IMR-90 (cell line): ENCODE results near the gene ARMC8. TPM values are rescaled to one million over a fixed set of nuclear protein-coding genes. Genes with fewer than 3 reads are reported as not detected.

Experiments
- ATAC-seq: fragments of 200-7000 bp; cut with Tn5 transposase; 2 replicates; pipeline ENCODE4 v1.9.1; 2020; ENCODE audit warnings: low read depth, mild to moderate bottlenecking, moderate library complexity
- BruUV-seq: library from RNA; stranded (reverse); fragments of 400-500 nt; replicated peaks from 2 replicates; lab custom pipeline; 2021; lab: Mats Ljungman, UMichigan
- CTCF ChIA-PET: fragments of 300-600 bp; formaldehyde crosslinking; extraction: SDS; loops from one replicate; lab custom pipeline; 2021; ENCODE audit warnings: antibody characterized with exemption; lab: Yijun Ruan, JAX
- POLR2A ChIA-PET: fragments of 300-600 bp; sonication (Branson Sonifier 250); formaldehyde crosslinking; loops from one replicate; lab custom pipeline; 2022; ENCODE audit warnings: antibody characterized with exemption; ENCODE audit not compliant: unreplicated experiment; lab: Charles Lee
- DNase-seq: peaks from one replicate; pipeline ENCODE4 v3.0.0; 2013
- H2AFZ ChIP-seq: replicated peaks from 2 replicates; pipeline ENCODE3; 2013; ENCODE audit warnings: low read length, mild to moderate bottlenecking; ENCODE audit not compliant: poor library complexity
- H2AK5ac ChIP-seq: 2 replicates; pipeline ENCODE4 v1.6.1; 2013; ENCODE audit warnings: low read depth, low read length, inconsistent platforms
- H2AK9ac ChIP-seq: replicated peaks from 2 replicates; pipeline ENCODE3; 2013; ENCODE audit warnings: mild to moderate bottlenecking, low read depth, low read length, moderate library complexity; ENCODE audit not compliant: poor library complexity
- H2BK120ac ChIP-seq: 2 replicates; pipeline ENCODE4 v1.6.1; 2013; ENCODE audit warnings: low read depth, low read length, inconsistent platforms
- H2BK15ac ChIP-seq: 3 replicates; pipeline ENCODE4 v1.6.1; 2013; ENCODE audit warnings: low read depth, low read length, inconsistent platforms
- H2BK20ac ChIP-seq: 2 replicates; pipeline ENCODE4 v1.6.1; 2013; ENCODE audit warnings: low read depth, mild to moderate bottlenecking, inconsistent platforms, low read length, moderate library complexity
- H2BK5ac ChIP-seq: 2 replicates; pipeline ENCODE4 v1.6.1; 2013; ENCODE audit warnings: mild to moderate bottlenecking, low read depth, low read length, inconsistent platforms; ENCODE audit not compliant: poor library complexity, severe bottlenecking
- H3K14ac ChIP-seq: replicated peaks from 2 replicates; pipeline ENCODE4 v1.6.1; 2013; ENCODE audit warnings: low read depth, low read length, inconsistent platforms
- H3K18ac ChIP-seq: 2 replicates; pipeline ENCODE4 v1.6.1; 2013; ENCODE audit warnings: low read depth, low read length, control low read depth
- H3K23ac ChIP-seq: 2 replicates; pipeline ENCODE4 v1.6.1; 2013; ENCODE audit warnings: low read depth, low read length, inconsistent platforms
- H3K27ac ChIP-seq: 2 replicates; pipeline ENCODE4 v1.5.1; 2013; ENCODE audit warnings: mild to moderate bottlenecking, control low read depth, low read length; ENCODE audit not compliant: insufficient read depth
- H3K27me3 ChIP-seq: 2 replicates; pipeline ENCODE4 v1.6.1; 2013; ENCODE audit warnings: low read length; ENCODE audit not compliant: control insufficient read depth, insufficient read depth
- H3K36me3 ChIP-seq: 2 replicates; pipeline ENCODE4 v1.6.1; 2013; ENCODE audit warnings: low read length, mixed read lengths; ENCODE audit not compliant: control insufficient read depth, insufficient read depth
- H3K4ac ChIP-seq: 2 replicates; pipeline ENCODE4 v1.6.1; 2013; ENCODE audit warnings: low read depth, low read length, inconsistent platforms
- H3K4me1 ChIP-seq: 2 replicates; pipeline ENCODE4 v1.6.1; 2013; ENCODE audit warnings: low read length, mixed read lengths; ENCODE audit not compliant: control insufficient read depth, insufficient read depth
- H3K4me2 ChIP-seq: 2 replicates; pipeline ENCODE4 v1.6.1; 2013; ENCODE audit warnings: low read depth, mild to moderate bottlenecking, control low read depth, low read length, moderate library complexity
- H3K4me3 ChIP-seq: 2 replicates; pipeline ENCODE4 v1.5.1; 2013; ENCODE audit warnings: low read depth, mild to moderate bottlenecking, control low read depth, low read length, moderate library complexity; ENCODE audit not compliant: insufficient read depth
- H3K56ac ChIP-seq: 2 replicates; pipeline ENCODE4 v1.6.1; 2013; ENCODE audit warnings: low read length, inconsistent platforms; ENCODE audit not compliant: insufficient read depth; ENCODE audit errors: extremely low read depth
- H3K79me1 ChIP-seq, 2 experiments: 2 replicates each; pipeline ENCODE4 v1.6.1; 2013; ENCODE audit warnings: low read length in 2 of 2, inconsistent platforms in 1 of 2, low read depth in 1 of 2
- H3K9ac ChIP-seq: 2 replicates; pipeline ENCODE4 v1.6.1; 2013; ENCODE audit warnings: low read depth, low read length, control low read depth
- H3K9me1 ChIP-seq: 2 replicates; pipeline ENCODE4 v1.6.1; 2013; ENCODE audit warnings: low read length, inconsistent platforms; ENCODE audit not compliant: insufficient read depth
- H3K9me3 ChIP-seq: 2 replicates; pipeline ENCODE4 v1.6.1; 2013; ENCODE audit warnings: low read length; ENCODE audit not compliant: control insufficient read depth, insufficient read depth
- H4K20me1 ChIP-seq: 2 replicates; pipeline ENCODE4 v1.6.1; 2013; ENCODE audit warnings: low read length, inconsistent platforms; ENCODE audit not compliant: insufficient read depth
- H4K5ac ChIP-seq: 2 replicates; pipeline ENCODE4 v1.6.1; 2013; ENCODE audit warnings: mild to moderate bottlenecking, low read depth, low read length, control low read depth
- H4K8ac ChIP-seq, 2 experiments: 2 replicates each; pipeline ENCODE4 v1.6.1; 2013; ENCODE audit warnings: low read depth in 2 of 2, low read length in 2 of 2, control low read depth in 1 of 2, inconsistent platforms in 1 of 2
- H4K91ac ChIP-seq: 2 replicates; pipeline ENCODE4 v1.6.1; 2013; ENCODE audit warnings: low read depth, low read length, inconsistent platforms; ENCODE audit not compliant: insufficient read depth
- BHLHE40 ChIP-seq: fragments of 150-350 bp; IDR thresholded peaks from 2 replicates; pipeline ENCODE4 v1.6.1; 2016; ENCODE audit warnings: mild to moderate bottlenecking, low read depth, low read length
- CEBPB ChIP-seq: IDR thresholded peaks from 2 replicates; pipeline ENCODE4 v1.6.1; 2012; ENCODE audit warnings: low read depth, low read length, improper control_type of control experiment
- CTCF ChIP-seq: conservative IDR thresholded peaks from 2 replicates; pipeline ENCODE4 v1.5.1; 2012; ENCODE audit warnings: mild to moderate bottlenecking, low read depth, low read length, improper control_type of control experiment
- MXI1 ChIP-seq: IDR thresholded peaks from 2 replicates; pipeline ENCODE4 v1.6.1; 2012; ENCODE audit warnings: low read depth, mild to moderate bottlenecking, low read length, moderate library complexity, borderline replicate concordance
- POLR2A ChIP-seq: IDR thresholded peaks from 2 replicates; pipeline ENCODE4 v1.6.1; 2012; ENCODE audit warnings: mild to moderate bottlenecking, low read depth, low read length
- WGBS, 2 experiments: methylation state at CpG; one replicate each; pipeline versions ENCODE4 v1.1.5 to v1.1.7; 2013; ENCODE audit warnings: missing lambda C conversion rate in 2 of 2; ENCODE audit not compliant: insufficient read length in 1 of 2; ENCODE audit errors: extremely low coverage in 2 of 2; 5-methylcytosine and 5-hydroxymethylcytosine counted together
- dilution Hi-C: fragments of 300-500 bp; cut with HindIII; formaldehyde crosslinking; loops from one replicate; pipeline ENCODE4 v1.14.3; 2018; ENCODE audit warnings: low sequenced_read_pairs; ENCODE audit not compliant: unreplicated experiment
- in situ Hi-C: fragments of 300-500 bp; cut with MboI; formaldehyde crosslinking; loops from 3 replicates; pipeline ENCODE4 v1.14.3; 2019; ENCODE audit warnings: low sequenced_read_pairs, inconsistent platforms, mixed read lengths
- intact Hi-C: fragments of 100-400 bp; cut with micrococcal nuclease; formaldehyde crosslinking; loops from 2 replicates; pipeline ENCODE4 v1.10.0; 2022
- polyA plus RNA-seq, 3 experiments: library from polyadenylated mRNA; depleted of rRNA; stranded (reverse); fragments of >200 nt; gene quantifications; 2 replicates each; pipeline ENCODE4 v1.2.3, GENCODE V29; 2012; ENCODE audit warnings: low replicate concordance in 1 of 3
- total RNA-seq: library from RNA; depleted of rRNA; stranded (reverse); fragments of >200 nt; gene quantifications from 2 replicates; pipeline ENCODE4 v1.2.3, GENCODE V29; 2012

Gene ARMC8
- total and polyA plus RNA-seq, 2 of the 4 experiments (the other 2 are of a cell fraction), result 39.1 to 75.1 TPM

- H3K4me1 ChIP-seq, result no peaks in the 10 kb centered on the region
- H3K4me3 ChIP-seq, result no peak overlapping the region
- TF ChIP-seq CTCF (no peak), BHLHE40 (no peak), POLR2A (no peak), CEBPB (no peak), MXI1 (no peak)
- CTCF ChIA-PET, result interaction anchor here (1.0 to 1.9 kb wide), 2 partner anchors 20 to 22 kb away, joined by 4 to 5 read pairs; partner anchors contain the start of gene MRAS
- no peak overlapping the region for H3K4me2 ChIP-seq
- WGBS, 2 experiments, result no CpG with 5 or more reads among the region's 4 CpGs
- no peak overlapping the region for H2AK9ac ChIP-seq
- no peak for DNase-seq
- H4K91ac ChIP-seq, result no peak overlapping the region
- no peak overlapping the region for H2BK120ac ChIP-seq
- no peak overlapping the region for H2BK5ac ChIP-seq
- BruUV-seq, result no TSS peak
- ATAC-seq, result no peak
- no peak overlapping the region for H3K14ac ChIP-seq
- H3K9ac ChIP-seq, result no peak overlapping the region
- H4K20me1 ChIP-seq, result no peaks in the 10 kb centered on the region
- POLR2A ChIA-PET, result interaction anchor here (0.5 kb wide), 1 partner anchor 22 kb away, joined by 5 read pairs; no protein-coding TSS in a partner anchor
- no peaks in the 10 kb centered on the region for H3K36me3 ChIP-seq
- H4K8ac ChIP-seq, result no peak overlapping the region
- no peak overlapping the region for H3K4ac ChIP-seq
- no peaks in the 10 kb centered on the region for H3K79me1 ChIP-seq
- intact Hi-C loops, result loop anchor here (5.0 kb wide), 1 partner anchor 141 kb away; the partner anchor contains the start of gene ARMC8
- no peak overlapping the region for H2BK20ac ChIP-seq
- H3K27me3 ChIP-seq, result peaks cover 12% of the 10 kb centered on the region
- dilution Hi-C loops, result no loop called here
- H3K9me3 ChIP-seq, result no peaks in the 10 kb centered on the region
- H3K9me1 ChIP-seq, result no peaks in the 10 kb centered on the region
- H2AFZ ChIP-seq, result no peak overlapping the region
- no peak overlapping the region for H3K27ac ChIP-seq
- H3K56ac ChIP-seq, result no peak overlapping the region
- H3K23ac ChIP-seq, result no peak overlapping the region
- no peak overlapping the region for H2BK15ac ChIP-seq
- no peak overlapping the region for H3K18ac ChIP-seq
- H2AK5ac ChIP-seq, result no peak overlapping the region
- in situ Hi-C loops, result no loop called here
- H4K5ac ChIP-seq, result no peak overlapping the region
Measured at GRCh38 chr3:138327831-138328230, 140.7 kb downstream of the ARMC8 start.
